Activated T-helper 2 cell treated with anti-CD3 and anti-CD28 coated beads, Interferon-gamma antibody, Interleukin-2, Interleukin-4, amounts not matched to agents 10 μg/mL and 5 μg/mL and 100 μg/mL, durations not matched to agents 14 hours and 24 hours and 36 hours (primary cell): ENCODE measurements around the gene OAS2. TPM values are rescaled to one million over a fixed set of nuclear protein-coding genes. Genes with fewer than 3 reads are reported as not detected.
A peak's percentile ranks its signal among the peaks of the same experiment; 100 is the strongest.

ENCODE experiments used
- DNase-seq: peaks from one replicate; pipeline ENCODE4 v3.0.0; 2021; ENCODE audit warnings: low spot score
- H3K27ac Mint-ChIP-seq: one replicate; pipeline ENCODE4 v1.8.0; 2021; ENCODE audit warnings: mixed read lengths
- H3K27me3 Mint-ChIP-seq: one replicate; pipeline ENCODE4 v1.8.0; 2021; ENCODE audit warnings: low read depth, mixed read lengths
- H3K36me3 Mint-ChIP-seq: one replicate; pipeline ENCODE4 v1.8.0; 2021; ENCODE audit warnings: low read depth, mixed read lengths
- H3K4me1 Mint-ChIP-seq: one replicate; pipeline ENCODE4 v1.8.0; 2021; ENCODE audit warnings: low read depth, mixed read lengths
- H3K4me3 Mint-ChIP-seq: one replicate; pipeline ENCODE4 v1.8.0; 2021; ENCODE audit warnings: low read depth, mild to moderate bottlenecking, moderate library complexity, mixed read lengths
- H3K9me3 Mint-ChIP-seq: one replicate; pipeline ENCODE4 v1.8.0; 2021; ENCODE audit warnings: mixed read lengths
- intact Hi-C: fragments of 100-400 bp; cut with micrococcal nuclease; formaldehyde crosslinking; loops from one replicate; pipeline ENCODE4 v1.15.1; 2023
- total RNA-seq: library from RNA; stranded (reverse); gene quantifications from 2 replicates; pipeline ENCODE4 v1.2.3, GENCODE V29; 2022

OAS2 gene
- total RNA-seq, 1 donor from 2014 or later = 88.3 TPM

DNA sequence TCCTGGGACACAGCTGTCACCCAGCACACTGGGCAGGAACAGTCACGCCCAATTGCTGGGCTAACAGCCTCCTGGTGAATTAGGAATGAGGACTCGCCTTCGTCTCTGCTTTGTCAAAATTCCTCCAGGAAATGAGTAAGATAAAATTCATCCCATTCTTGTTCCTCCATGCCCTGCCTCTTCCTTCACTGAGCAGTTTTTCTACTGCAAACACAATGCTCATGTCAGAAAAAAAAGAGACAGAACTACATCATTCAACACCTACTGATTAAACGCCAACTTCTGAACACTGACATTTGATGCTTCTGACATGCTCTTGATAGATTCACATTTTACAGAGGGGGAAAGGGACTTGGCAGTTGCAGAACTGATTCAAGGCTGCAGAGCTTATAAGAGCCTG lies 40.7 kb downstream of the OAS2 start:
- Mint-ChIP-seq H3K9me3 (no peaks in the 10 kb centered on the region), H3K4me3 (no peak overlapping the region)
- no peak for DNase-seq

DNA sequence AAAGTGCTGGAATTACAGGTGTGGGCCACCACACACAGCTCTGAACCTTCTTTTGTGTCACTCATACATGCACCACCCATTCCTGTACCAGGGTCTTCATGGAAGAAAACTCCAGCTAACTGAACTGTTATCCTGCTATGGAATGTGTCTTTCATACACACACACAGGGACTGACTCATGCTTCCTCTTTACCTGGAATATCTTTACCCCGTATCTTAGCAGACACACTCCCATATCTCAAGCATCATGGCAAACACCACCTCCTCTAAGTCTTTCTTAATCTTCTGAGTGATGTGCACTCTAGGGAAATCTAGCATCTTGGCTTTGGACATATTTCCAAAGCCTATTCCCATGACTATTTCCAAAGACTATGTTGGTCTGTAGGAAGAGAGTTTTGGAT lies 43.2 kb downstream of the OAS2 start:
- Mint-ChIP-seq H3K4me1 (peaks cover 4% of the 10 kb centered on the region), H3K36me3 (no peaks in the 10 kb centered on the region), H3K27ac (no peak overlapping the region), H3K9me3 (no peaks in the 10 kb centered on the region), H3K4me3 (no peak overlapping the region), H3K27me3 (peaks cover 6% of the 10 kb centered on the region)
- no peak for DNase-seq
- intact Hi-C loops = no loop called here

More for the DNA sequence above, 40.7 kb downstream of the OAS2 start:
- H3K27ac Mint-ChIP-seq = no peak overlapping the region
- intact Hi-C loops = no loop called here
- peaks cover 6% of the 10 kb centered on the region for H3K27me3 Mint-ChIP-seq
- H3K36me3 Mint-ChIP-seq = no peaks in the 10 kb centered on the region
- peaks cover 4% of the 10 kb centered on the region for H3K4me1 Mint-ChIP-seq

DNA sequence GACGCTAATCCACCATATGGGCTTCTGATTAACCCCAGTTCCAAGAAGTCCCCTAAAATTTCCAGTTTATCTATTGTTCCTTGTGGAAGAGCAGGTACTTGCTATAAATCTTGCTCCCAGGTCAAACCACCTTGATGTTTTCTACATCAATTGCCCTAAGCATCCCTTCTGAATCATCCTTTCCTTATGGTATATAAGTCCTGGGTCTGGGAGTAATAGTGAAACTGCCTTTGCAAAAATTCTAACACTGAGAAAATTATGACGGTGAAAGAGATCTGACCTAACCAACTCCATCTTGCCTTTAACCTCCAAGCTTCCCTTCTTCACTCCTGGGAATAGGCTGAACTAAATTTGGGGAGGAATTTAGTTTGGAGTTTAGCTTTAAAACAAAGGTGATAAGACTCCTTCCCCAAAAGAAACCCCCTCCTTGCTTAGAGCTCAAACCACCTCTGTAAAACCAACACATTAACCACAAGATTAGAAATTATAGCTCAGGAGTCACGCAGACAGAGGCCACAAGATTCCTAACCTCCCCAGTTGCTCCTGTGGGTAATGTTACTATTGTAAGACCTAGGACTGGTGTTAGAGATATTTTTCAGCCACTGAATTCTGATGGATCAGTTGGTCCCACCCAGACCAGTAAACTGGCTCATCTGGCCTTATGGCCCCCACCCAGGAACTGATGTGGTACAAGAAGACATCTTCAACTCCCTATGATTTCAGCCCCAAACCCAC lies 44.4 kb downstream of the OAS2 start:
- Mint-ChIP-seq H3K9me3 (no peaks in the 10 kb centered on the region), H3K36me3 (no peaks in the 10 kb centered on the region), H3K4me3 (no peak overlapping the region), H3K4me1 (peaks cover 4% of the 10 kb centered on the region), H3K27ac (no peak overlapping the region), H3K27me3 (peaks cover 6% of the 10 kb centered on the region)
- intact Hi-C loops = no loop called here
- no peak for DNase-seq

DNA sequence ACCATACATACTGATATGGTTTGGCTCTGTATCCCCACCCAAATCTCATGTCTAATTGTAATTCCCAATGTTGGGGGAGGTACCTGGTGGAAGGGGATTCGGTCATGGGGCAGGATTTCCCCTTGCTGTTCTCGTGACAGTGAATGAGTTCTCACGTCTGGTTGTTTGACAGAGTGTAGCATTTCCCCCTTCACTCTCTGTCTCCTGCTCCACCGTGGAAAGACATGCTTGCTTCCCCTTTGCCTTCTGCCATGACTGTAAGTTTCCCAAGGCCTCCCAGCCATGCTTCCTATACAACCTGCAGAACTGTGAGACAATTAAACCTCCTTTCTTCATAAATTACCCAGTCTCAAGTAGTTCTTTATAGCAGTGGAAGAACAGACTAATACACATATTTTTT lies 49.4 kb downstream of the OAS2 start:
- no peak overlapping the region for H3K4me3 Mint-ChIP-seq
- no peak for DNase-seq
- intact Hi-C loops = no loop called here
- peaks cover 3% of the 10 kb centered on the region for H3K27me3 Mint-ChIP-seq
- no peaks in the 10 kb centered on the region for H3K9me3 Mint-ChIP-seq
- no peak overlapping the region for H3K27ac Mint-ChIP-seq
- H3K4me1 Mint-ChIP-seq = peaks cover 1% of the 10 kb centered on the region
- no peaks in the 10 kb centered on the region for H3K36me3 Mint-ChIP-seq

DNA sequence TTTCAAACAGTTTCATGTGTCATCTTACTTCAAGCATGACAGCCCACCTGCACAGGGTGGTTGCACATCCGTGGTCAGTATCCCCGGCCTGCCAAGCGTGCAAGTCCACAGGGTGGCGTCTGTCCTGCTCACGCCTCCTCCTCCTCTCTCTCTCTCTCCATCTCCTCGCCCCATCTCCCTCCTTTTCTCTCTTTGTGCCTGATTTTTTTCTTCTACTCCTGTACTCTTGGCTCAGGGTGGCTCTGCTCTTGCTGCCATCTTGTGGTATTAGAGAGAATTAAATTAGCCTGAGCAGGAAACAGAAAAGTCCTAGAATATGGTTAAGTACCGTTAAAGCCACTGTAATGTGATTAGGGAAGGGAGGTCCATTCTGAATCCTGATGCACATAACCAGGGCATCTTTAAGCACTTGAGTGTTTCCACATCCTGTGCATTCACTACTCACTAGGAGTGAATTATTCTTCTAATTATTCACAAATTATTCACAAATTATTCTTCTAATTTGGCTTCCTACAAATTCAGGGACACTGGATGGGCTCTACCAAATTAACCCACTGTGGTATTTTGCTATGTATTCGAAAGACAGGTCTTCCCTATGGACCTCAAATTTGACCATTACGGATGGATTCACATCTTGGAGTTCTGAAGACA lies 52.7 kb downstream of the OAS2 start:
- Mint-ChIP-seq H3K4me3 (no peak overlapping the region), H3K27me3 (peaks cover 6% of the 10 kb centered on the region), H3K36me3 (no peaks in the 10 kb centered on the region), H3K4me1 (no peaks in the 10 kb centered on the region), H3K9me3 (no peaks in the 10 kb centered on the region), H3K27ac (no peak overlapping the region)
- intact Hi-C loops = no loop called here
- no peak for DNase-seq

DNA sequence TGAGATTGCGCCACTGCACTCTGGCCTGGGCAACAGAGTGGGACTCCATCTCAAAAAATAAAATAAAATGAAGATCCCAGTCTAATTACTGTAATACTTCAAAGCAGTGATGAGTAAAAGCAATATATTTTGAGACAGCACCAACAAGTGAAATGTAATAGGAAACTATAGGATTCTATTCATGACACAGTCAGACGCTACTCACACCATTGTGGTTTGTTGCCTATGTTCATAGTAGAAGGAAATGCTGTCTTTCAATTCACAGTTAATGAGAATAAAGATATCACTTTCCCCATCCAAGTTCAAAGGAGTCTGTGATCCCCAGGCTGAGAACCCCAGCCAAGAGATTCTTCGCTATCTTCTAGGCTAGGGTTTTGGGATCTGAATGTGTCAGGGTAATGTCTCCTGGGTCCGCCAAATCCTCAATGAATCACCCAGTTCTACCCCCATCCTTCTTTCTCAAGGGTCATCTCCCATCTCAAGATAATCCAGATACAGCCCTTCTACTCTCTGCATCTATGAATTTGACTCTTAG lies 61.7 kb downstream of the OAS2 start:
- intact Hi-C loops = no loop called here
- no peaks in the 10 kb centered on the region for H3K9me3 Mint-ChIP-seq
- H3K27ac Mint-ChIP-seq = no peak overlapping the region

DNA sequence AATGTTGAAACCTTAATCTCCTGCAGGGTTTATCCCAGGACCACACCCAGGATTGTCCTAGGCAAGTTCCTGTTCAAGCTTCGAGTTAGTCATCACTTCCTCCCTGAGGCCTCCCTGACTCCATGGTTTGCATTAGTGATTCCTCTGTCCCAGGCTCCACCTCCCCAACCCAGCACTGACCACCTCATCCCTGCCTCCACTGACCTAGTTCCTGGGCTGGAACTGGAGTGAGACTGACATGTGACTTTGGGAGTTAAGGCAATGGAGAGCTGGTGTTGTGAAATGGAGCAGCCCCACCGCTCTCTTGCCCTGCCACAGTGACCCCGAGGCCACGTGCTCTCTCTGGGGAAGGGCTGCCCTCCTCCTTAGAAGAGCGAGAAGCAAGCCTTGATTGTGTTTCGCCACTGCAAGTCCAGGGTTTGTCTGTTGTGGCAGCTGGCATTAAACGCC lies 62.4 kb downstream of the OAS2 start:
- Mint-ChIP-seq H3K4me3 (no peak overlapping the region), H3K27ac (no peak overlapping the region), H3K36me3 (no peaks in the 10 kb centered on the region), H3K4me1 (no peaks in the 10 kb centered on the region), H3K27me3 (peaks cover 6% of the 10 kb centered on the region), H3K9me3 (no peaks in the 10 kb centered on the region)
- intact Hi-C loops = no loop called here
- no peak for DNase-seq

More for the DNA sequence above, 61.7 kb downstream of the OAS2 start:
- no peak overlapping the region for H3K4me3 Mint-ChIP-seq
- DNase-seq = no peak
- no peaks in the 10 kb centered on the region for H3K36me3 Mint-ChIP-seq
- H3K27me3 Mint-ChIP-seq = peaks cover 4% of the 10 kb centered on the region
- no peaks in the 10 kb centered on the region for H3K4me1 Mint-ChIP-seq

DNA sequence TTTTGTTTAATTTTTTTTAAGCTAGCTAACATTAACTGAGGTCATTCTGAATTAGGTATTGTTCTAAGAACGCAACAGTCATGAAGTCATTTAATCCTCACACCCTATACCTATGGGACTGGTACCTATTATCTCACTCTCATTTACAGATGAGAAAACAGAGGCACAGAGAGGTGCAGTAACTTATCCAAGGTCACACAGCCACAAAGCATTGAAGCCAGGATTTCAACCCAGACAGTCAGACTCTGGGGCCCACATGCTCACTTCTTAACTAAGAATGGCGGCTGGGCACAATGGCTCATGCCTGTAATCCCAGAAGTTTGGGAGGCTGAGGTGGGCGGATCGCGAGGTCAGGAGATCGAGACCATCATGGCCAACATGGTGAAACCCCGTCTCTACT lies 63.2 kb downstream of the OAS2 start:
- intact Hi-C loops = no loop called here
- Mint-ChIP-seq H3K4me3 (no peak overlapping the region), H3K9me3 (no peaks in the 10 kb centered on the region), H3K36me3 (no peaks in the 10 kb centered on the region), H3K27me3 (peaks cover 7% of the 10 kb centered on the region), H3K4me1 (no peaks in the 10 kb centered on the region), H3K27ac (no peak overlapping the region)
- no peak for DNase-seq

DNA sequence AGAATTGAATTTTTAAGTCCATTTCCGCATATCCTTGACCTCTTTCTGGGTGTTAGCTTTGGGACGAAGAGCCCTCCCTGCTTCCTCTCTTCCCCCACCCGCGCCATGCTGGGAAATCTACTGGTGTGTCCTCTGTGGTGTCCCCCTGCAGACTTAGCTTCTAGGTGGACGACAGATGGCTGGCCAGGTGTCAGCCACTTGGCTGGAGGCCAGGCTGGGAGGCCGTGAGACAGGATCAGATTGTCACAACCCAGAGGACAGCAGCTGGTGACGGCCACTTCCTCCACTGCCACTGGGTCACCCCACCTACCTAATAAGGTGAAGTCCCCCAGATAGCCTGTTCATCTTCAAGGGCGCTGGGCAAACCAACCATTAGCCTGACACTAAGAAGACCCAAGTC lies 64.9 kb downstream of the OAS2 start:
- H3K27ac Mint-ChIP-seq = no peak overlapping the region
- H3K4me3 Mint-ChIP-seq = no peak overlapping the region
- no peak for DNase-seq
- peaks cover 10% of the 10 kb centered on the region for H3K27me3 Mint-ChIP-seq
- H3K4me1 Mint-ChIP-seq = no peaks in the 10 kb centered on the region
- intact Hi-C loops = no loop called here
- no peaks in the 10 kb centered on the region for H3K36me3 Mint-ChIP-seq
- H3K9me3 Mint-ChIP-seq = no peaks in the 10 kb centered on the region

DNA sequence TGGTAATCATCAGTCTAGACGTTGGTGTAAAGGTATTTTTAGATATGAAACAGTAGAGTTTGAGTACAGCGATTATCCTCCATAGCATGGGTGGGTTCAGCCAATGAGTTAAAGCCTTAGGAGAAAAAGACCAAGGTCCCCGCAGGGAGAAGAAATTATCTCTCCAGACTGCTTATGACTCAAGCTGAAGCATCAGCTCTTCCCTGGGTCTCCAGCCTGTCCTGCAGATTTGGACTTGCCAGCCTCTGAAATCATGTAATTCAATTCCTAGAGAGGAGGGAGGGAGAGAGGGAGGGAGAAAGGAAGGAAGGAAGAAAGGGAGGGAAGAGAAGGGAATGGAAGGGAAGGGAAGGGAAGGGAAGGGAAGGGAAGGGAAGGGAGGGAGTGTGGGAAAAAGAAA lies 66.2 kb downstream of the OAS2 start:
- H3K27ac Mint-ChIP-seq = no peak overlapping the region
- H3K9me3 Mint-ChIP-seq = no peaks in the 10 kb centered on the region
- peaks cover 10% of the 10 kb centered on the region for H3K27me3 Mint-ChIP-seq
- no peak for DNase-seq
- H3K4me3 Mint-ChIP-seq = no peak overlapping the region
- no peaks in the 10 kb centered on the region for H3K4me1 Mint-ChIP-seq
- intact Hi-C loops = no loop called here
- no peaks in the 10 kb centered on the region for H3K36me3 Mint-ChIP-seq

DNA sequence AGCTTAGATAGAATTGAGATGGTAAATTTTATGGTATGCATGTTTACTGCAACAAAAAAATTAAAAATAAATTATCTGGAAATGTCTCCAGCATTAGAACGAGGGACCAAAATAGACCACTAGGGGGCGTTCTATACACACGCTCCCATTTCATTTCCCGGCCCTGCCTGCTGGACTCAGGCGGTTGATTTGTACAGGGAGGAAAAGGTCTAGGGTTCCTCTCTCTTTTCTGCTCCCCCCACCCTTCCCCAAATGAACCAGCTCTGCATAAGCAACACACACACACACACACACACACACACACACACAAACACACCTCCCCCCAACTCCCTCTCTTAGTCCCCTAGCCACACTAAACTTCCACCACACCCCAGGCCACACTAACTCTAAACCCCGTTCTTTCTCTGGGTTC lies 70.4 kb downstream of the OAS2 start:
- H3K9me3 Mint-ChIP-seq = no peaks in the 10 kb centered on the region
- no peaks in the 10 kb centered on the region for H3K4me1 Mint-ChIP-seq
- H3K36me3 Mint-ChIP-seq = no peaks in the 10 kb centered on the region
- intact Hi-C loops = loop anchor here (1.0 to 2.0 kb wide), 3 partner anchors 50 to 126 kb away; no protein-coding TSS in a partner anchor
- H3K27ac Mint-ChIP-seq = no peak overlapping the region
- no peak overlapping the region for H3K4me3 Mint-ChIP-seq
- peaks cover 14% of the 10 kb centered on the region for H3K27me3 Mint-ChIP-seq
- peak; percentile 24 for DNase-seq

DNA sequence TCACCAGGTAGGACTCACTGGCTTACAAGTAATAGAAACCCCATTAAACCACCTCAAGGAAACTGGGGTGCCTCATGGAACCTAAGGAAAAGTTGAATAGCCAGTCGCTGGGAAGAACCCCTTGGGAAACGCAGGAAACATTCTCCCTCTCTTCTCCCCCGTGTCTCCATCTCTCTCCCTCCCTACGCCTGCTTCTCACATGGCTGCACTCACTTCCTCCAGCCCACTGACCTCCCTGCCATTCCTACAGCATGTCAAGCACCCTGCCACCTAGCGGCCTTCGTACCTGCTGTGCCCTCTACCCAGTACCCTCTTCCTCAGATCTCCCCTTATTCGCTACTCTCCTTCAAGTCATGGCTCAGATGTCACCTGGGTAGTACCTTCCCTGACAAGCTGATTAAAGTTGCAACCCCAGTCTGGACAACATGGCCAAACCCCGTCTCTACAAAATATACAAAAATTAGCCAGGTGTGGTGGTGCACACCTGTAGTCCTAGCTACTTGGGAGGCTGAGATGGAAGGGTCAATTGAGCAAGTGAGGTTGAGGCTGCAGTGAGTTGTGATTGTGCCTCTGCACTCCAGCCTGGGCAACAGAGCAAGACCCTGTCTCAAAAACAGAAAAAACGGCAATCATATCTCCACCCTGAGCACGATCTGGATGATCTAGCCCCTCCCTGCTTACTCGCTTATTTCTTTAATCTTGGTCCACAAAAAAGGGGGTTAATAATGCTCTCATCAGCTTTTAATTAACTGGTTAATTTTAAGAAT lies 71.8 kb downstream of the OAS2 start:
- Mint-ChIP-seq H3K4me3 (no peak overlapping the region), H3K27ac (no peak overlapping the region), H3K9me3 (no peaks in the 10 kb centered on the region), H3K27me3 (peaks cover 18% of the 10 kb centered on the region), H3K36me3 (no peaks in the 10 kb centered on the region), H3K4me1 (no peaks in the 10 kb centered on the region)
- intact Hi-C loops = loop anchor here (2.0 kb wide), 2 partner anchors 49 to 103 kb away; no protein-coding TSS in a partner anchor
- DNase-seq = no peak
